HG03342 (cell line): ENCODE data around the gene FARS2.

Experiments used
- ATAC-seq: cut with Tn5 transposase; IDR thresholded peaks from one replicate; pipeline ENCODE4 v1.9.1; 2021; ENCODE audit warnings: mild to moderate bottlenecking, moderate library complexity; ENCODE audit not compliant: unreplicated experiment

Gene FARS2

DNA sequence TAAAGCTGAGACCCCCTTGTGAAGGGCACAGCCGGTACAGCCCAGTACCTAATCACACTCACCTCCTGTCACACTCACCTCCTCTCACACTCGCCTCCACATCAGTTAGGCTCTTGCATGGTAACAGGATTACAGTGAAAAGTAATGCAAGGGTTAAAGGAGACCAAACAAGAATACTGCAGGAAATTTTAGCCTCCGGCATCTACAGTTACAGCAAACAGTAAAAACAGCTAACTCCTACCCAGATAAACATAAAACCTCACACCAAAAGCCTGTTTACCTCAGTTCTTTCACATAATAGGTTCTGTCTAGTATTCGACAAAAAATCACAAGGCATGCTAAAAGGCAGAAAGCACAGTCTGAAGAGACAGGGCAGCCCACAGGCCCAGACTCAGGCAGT lies 55.6 kb downstream of the FARS2 start:
- ATAC-seq = no peak

DNA sequence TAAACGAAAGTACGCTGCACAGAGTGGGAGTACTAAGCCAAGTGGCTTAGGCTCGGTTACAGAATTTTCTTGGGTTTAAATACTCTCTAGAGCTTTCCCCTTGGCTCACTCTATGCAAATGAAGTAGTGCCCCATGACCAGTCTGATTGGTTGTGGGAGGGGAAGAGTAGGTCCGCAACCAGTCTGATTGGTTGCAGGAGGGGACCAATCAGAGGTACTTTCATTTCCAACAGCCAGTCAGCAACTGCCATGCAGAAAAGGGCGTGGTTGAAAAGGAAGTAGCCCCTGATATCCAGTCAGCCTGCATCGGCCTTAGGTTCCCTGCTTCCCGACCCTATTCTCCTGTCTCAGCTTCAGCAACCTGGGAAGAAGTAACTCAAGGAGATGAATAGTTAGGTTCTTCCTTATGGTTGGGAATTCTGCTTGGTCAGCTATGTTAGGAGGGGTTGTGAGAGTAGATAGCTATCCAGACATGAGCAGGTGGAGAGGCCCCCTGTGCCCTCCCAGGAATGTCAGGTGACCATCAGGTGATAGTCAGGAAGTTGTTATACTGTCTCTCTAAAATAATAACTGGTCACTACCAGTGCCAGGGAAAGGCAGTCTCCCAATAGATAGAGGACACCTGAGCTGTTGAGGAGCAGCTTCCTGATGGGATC lies 57.4 kb downstream of the FARS2 start:
- ATAC-seq = no peak

DNA sequence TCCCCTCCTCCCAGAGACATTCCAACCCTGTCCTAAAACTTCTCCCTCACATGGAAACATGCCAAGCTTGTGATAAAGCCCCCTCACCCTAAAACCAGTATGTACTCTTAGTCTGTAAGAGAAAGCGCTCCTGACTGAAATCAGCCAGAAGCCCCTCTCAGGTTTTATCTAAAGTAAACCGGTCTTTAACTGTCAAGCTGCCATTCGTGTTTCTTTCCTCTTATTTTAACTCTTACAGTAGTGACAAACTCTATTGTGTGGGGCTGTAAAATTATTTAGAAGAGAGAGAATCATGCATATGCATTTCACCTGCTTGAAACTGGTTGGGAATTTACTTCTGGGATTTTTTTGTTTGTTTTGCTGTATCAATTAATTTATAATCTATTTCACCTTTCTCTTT lies 62.7 kb downstream of the FARS2 start:
- no peak for ATAC-seq

DNA sequence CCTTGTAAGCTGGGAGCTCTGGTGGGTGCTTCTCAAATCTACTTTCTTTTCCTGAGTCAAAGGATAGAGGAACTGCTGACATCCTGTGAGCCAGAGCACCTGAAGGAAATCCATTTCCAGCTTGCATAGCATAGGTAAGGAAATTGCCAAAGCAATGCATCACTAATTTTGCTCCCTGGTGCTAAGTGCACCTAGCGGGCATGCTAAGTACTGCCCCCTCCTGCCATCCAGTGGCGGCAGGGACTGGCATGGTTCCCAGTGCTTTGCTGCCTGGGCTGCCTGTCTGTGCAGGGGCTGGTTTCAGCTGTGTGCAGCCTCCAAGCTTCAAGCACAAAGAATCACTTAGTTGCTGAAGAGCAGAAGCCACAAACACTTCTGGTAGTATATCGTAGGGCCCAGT lies 63.9 kb downstream of the FARS2 start:
- no peak for ATAC-seq

DNA sequence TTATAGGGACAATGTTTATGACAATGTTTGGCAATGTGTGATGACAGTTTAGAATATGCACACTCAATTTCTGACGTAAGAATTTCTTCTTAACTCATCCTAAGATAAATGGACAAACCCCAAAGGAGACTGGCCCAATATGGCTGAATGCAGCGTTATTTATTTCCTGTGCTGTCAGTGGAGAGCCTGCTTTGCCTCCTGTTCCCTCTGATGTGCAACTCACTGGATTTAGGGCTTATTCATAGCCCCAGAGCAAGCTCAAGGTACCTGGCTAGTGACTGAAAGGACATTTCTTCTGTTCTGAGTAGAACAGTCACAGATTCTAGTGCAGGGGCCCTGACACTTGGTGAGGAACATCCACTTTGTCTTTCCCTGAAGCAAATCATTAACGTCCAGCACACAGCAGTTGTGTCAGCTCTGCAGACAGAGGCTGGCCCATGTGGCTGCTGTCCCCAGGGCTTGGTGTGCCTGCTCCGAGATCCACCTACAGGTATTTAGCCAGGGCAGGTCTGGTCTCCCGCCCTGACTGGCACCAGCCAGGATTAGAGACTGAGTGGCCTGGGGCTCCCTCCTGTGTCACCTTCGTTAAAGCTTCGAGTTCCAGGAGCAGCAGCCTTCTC lies 64.8 kb downstream of the FARS2 start:
- ATAC-seq = no peak

DNA sequence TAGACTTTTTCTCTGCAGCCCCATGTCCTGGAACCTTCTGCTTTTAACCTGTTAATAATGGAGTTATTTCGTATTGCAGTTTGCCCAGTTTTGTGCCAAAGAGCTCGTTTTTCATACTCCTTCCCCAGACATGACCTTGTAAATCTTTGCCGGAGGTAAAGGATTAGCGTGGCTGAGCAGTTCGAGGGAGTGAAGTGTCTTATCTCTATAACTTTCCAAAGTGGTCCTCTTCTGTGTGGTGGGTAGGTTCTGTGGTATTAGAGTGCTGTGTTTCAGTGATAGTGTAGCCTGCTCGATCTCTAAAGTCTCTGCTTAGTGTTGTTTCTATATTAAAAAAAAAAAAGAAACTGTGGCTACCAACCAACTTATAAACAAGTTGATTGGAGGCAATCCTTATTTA lies 67.5 kb downstream of the FARS2 start:
- ATAC-seq = no peak

DNA sequence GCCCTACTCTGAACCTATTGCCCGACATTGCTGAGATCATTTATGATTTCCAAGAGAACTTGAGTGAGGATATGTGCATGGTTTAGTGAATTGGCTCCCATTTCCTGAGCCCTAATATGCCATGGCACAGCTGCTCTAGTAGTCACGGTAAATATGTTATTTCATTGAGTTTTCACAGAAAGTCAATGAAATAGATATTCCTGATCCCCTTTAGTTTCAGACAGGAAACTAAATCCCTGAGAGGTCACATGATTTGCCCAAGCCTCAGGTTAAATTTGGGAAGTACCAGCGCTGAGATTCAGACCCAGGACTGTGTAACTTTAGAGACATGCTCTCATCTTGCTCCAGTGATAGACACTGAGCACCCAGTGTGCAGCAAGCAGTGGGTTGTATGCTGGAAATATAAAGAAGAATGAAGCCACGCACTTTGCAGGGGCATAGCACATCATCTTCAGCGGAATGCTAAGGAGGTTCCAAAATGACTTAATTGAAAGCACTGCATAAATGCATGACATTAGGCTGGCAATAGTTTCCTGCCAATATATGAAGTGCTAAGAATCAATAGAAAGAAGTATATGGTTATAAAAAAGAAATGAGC lies 70.6 kb downstream of the FARS2 start:
- no peak for ATAC-seq

DNA sequence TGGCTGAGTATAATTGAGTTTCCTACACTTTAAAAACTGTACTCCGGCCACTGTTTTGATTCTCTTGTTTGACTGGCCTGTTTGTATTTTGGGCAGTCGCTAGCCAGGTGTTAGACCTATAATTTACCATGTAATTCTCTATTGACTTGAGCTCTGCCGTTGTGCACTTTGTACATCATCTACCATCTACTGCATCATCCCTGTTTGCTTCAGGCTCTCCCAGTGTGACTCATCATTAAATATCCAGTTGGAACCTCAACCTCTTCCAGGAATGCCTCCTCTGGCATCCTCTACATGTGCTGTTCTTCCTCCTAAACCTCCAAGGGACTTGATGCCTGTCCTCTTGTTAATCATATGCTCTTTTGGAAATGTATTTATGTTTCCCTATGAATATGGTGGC lies 72.3 kb downstream of the FARS2 start:
- no peak for ATAC-seq

DNA sequence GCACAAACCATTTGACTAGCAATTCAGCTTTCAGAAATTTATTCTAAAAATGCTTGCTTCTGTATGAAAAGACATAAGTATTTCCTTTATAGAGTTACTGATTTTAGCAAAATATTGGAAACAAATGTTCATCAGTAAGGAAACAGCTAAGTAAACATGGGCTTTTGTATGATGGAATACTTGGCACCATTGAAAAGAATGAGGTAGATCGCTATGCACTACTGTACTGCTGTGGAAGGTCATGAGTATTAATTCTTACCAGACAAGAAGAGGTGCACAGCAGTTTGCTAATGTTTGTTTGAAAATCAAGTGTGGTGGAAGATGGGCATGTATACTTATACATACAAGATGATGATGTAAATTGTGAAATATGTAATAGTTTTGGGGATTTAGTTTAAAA lies 73.0 kb downstream of the FARS2 start:
- no peak for ATAC-seq

DNA sequence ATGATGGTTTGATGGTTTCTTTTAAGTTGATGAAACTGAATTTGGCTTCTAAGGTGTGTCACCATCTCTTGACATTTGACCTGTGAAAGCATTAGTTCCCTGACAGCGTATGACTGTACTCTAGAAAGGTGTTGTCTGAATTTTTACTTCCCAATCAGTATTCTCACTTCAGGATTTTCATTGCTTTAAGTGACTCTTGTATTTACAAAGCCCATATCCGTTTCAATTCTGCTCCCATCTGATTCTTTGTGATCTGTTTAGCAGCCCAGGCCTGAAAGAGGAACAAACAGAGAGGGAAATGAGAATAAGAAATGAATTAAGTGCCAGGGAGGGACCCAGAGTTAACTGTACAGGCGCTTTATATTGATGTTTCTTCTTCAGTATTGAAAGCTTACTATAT lies 73.7 kb downstream of the FARS2 start:
- no peak for ATAC-seq

DNA sequence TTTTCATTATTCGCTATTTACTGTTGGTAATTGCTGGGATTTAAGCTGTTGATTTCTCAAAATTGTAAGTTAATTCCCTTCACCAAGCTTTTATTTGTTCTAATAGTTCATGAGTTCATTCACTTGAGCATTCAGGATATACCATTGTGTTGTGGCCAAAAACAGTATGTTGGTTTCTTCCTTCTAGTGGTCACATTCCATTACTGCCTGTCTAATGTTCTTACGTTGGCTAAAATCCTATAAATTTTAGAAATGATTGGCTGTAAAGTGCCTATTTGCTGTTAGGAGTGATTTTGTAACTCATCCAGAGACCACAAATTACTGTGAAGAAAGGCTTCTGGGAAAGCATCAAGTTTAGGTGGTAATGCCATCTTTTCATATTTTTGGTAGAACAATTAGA lies 76.3 kb downstream of the FARS2 start:
- ATAC-seq = no peak

DNA sequence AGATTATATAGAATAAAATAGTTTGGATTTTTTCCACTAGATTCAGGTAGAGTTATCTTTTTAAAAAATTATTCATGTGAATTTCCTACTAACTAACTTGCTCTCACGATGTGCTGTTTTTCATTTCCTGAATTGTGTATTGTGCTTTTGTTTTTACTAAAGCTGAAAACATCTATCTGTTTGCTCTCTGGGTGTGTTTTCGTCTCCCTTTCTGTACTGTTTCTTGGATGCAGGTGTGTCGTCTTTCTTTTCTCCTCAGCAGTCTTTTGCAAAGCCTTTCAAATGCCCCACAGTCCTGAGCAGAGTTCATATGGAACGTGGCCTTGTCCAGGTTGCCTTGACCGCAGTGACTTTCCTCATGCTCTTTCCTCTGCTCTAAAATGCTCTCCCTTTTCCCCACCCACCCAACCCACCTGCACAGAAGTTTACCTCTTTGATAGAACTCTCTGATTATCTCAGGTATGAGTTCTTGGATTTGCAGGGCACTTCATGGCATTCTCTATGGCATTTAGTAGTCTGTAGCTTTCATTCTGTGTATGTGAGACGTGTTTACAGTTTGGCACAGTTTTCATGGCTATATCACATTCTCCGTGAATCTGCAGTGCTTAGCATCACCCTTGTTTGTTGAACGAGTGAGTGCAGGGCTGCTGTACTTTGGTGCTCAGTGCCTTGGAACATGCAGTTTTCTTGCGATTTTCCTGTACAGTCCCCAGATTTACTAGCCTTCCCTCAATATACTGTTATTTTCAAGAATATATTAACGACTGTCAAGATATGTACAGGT lies 77.1 kb downstream of the FARS2 start:
- no peak for ATAC-seq

DNA sequence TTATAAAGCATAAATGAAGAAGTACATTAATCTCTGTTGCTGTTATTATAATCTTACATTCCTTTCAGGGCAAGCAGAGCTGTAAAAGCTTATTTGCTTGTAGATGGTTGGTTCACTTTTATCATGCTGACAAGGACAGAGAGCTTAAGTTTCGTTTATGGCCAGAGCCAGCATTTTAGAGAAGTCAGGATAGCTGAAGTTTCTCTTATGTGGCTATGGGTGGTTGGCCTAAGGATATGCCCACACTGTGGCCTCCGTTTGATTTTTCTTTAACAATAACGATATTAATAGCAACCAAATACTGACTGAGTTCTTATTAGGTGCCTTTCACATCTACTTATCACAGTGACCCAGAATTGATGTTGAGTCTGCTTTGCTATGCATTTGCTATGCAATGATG lies 78.5 kb downstream of the FARS2 start:
- ATAC-seq = no peak

DNA sequence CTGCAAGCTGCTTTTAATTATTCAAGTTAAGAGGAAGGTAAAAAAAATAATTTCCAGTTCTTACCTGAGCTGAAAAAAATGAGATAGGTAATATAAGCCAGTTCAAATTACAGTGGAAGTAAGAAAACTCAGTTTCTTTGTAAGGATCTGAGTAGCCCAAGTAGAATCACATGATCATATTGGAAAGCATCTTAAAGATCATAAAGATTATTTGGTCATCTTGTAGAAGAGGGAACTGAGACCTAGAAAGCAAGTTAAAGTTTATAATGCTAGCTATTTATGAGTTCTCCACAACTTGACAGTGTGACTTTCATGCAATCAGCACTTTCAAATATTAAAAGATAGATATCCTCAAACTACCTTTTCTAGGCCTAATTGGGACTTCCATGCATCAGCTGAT lies 80.5 kb downstream of the FARS2 start:
- ATAC-seq = no peak

DNA sequence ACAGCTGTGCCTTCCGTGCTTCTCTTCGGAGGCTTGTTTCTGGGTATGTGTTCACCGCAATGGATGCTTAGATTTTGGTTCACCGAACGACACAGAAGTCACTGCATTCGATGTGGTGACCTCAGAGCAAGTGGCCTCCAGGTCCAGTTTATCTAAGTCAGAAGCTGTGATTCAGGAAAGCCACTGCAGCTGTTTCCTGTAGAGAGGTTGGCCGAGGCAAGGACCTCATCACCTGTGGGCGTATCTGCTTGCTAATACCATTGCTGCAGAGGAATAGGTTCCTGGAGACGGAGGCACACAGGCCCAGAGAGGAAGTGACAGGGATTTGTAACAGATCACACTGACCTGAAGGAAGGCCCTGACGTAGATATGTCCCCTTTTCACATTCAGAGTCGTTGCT lies 82.7 kb downstream of the FARS2 start:
- ATAC-seq = no peak

DNA sequence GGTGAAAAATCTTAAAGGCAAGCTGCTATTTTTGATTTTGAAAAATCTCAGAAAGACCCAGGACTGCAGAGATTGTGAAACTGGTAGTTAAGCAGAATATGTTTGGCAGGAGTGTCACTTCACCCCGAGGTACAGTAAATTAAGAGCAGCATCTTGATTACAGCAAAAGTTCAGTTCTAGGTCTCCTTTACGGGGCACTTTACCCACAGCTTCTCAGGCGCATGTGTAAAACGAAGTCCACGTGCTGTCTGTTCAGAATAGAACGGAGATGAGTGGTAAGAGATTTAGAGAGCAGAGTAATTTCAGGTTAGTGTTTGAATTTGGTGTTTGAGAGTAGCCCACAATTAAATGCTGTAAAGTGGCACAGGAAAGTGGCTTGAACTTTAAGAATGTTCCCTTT lies 84.0 kb downstream of the FARS2 start:
- ATAC-seq = no peak

DNA sequence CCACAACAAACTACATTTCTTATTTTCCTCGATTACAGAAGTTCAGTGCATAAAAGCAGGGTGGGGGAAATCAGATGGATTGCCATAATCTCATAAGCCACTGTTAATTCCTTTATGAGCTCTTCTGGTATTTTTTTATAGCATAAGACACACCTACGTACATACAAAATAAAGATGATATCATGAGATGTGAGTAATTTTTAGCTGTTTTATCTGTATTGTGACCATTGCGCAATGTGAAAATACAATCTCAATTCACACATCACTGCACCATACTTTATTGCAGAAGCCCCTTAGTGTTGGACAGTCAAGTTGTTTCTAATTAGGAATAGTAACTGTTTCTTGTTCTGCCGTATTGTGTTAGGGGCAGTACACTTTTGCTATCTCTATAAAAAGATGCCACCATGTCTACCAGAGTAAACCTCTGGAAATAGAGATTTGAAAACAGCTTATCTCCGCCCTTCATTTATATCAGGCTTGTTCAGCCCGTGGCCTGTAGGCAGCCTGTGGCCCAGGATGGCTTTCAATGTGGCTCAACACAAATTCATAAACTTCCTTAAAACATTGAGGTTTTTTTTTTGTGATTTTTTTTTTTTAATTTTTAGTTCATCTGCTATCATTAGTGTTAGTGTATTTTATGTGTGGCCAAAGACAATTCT lies 90.4 kb downstream of the FARS2 start:
- no peak for ATAC-seq

DNA sequence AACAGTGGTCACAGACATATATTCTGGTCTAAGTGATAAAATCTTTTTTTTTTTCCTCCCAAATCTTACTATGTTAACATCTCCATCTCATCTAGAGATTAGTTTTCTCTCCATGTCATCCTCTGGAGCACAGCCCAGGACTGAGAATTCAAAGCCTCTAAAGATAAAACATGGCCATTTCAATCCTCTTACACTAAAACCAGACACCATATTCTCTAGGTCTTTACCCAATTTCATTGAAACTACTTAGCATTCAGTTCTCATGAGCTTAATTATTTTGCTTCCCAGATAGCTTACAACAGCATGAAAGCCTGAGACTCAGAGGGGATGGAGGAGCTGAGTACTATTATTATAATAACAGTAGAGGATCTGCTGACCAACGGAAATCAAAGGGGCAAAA lies 92.7 kb downstream of the FARS2 start:
- no peak for ATAC-seq

DNA sequence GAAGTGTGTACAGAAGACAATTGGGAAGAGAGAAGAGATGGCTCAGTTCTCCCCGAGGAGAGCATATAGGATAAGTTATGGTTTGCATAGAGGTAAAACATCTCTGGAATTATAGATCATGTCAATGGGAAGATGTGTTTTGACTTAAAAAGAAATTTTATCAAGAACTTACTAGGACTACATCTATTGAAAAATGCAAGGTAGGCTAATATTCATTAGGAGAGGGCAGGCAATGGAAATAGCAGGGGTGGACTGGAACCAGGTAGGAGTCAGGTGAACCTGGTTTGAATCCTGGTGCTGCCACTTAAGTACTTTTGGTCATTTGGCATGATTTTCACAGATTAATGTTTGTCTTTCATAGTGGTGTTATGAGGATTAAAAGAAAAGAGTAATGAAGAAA lies 96.2 kb downstream of the FARS2 start:
- no peak for ATAC-seq

DNA sequence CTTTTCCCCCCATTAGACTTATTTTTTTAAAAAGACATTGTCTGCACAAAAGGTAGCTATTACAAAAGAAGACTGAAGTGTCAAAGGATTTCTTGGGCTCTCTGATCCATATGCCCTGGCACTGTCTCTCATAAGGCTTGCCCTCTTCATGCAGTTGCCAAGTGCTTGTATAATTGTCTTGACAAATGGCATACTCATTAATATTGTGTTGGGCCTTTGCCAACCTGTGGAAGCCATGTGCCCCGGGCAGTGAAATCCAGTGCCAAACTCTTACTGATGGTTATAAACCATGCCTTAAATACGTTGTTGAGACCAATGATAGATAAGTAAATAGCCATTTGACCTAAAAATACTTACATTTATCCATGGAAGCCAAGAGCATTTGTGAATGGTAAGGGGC lies 98.1 kb downstream of the FARS2 start:
- no peak for ATAC-seq

DNA sequence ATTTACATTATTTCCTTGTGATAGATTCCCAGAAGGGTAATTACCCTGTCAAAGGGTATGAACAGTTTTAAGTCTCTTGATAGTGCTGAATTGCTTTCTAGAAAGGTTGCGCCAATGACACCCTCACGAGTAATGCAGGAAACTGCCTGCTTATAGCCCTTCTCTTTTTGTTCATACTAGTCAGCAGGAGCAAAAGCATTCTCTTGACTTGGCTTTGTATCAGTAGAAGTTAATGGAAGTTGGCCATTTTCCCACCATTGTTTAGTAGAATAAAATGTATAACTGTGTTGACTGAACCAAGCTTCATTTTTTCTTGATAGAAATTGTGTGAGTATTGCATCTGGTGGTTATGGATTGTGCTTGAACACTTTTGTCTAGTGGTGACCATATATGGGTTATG lies 100.1 kb downstream of the FARS2 start:
- no peak for ATAC-seq
